Esophagus (tissue), 2 donors: Measurements from ENCODE around the gene MED25. TPM values are rescaled to one million over a fixed set of nuclear protein-coding genes. Genes with fewer than 3 reads are reported as not detected.

Experiments used
- H3K27ac ChIP-seq, 2 donors: one replicate each; pipeline ENCODE4 v1.5.1; 2013; ENCODE audit warnings: low read depth in 2 of 2, mild to moderate bottlenecking in 2 of 2, inconsistent platforms in 1 of 2, low read length in 1 of 2, moderate library complexity in 1 of 2
- H3K27me3 ChIP-seq, 2 donors: one replicate each; pipeline ENCODE4 v1.6.1; 2013; ENCODE audit warnings: low read length in 2 of 2, control low read depth in 1 of 2, mild to moderate bottlenecking in 1 of 2; ENCODE audit not compliant: insufficient read depth in 2 of 2, control insufficient read depth in 1 of 2
- H3K36me3 ChIP-seq, 2 donors: one replicate each; pipeline ENCODE4 v1.6.1; 2013; ENCODE audit warnings: low read length in 1 of 2; ENCODE audit not compliant: control insufficient read depth in 2 of 2, insufficient read depth in 2 of 2
- H3K4me1 ChIP-seq, 2 donors: one replicate each; pipeline ENCODE4 v1.6.1; 2013; ENCODE audit warnings: low read length in 1 of 2; ENCODE audit not compliant: control insufficient read depth in 2 of 2, insufficient read depth in 2 of 2
- H3K4me3 ChIP-seq, 2 donors: one replicate each; pipeline ENCODE4 v1.5.1; 2013; ENCODE audit warnings: low read length in 2 of 2, mild to moderate bottlenecking in 2 of 2, low read depth in 1 of 2, moderate library complexity in 1 of 2
- H3K9me3 ChIP-seq, 2 donors: one replicate each; pipeline ENCODE4 v1.6.1; 2013; ENCODE audit warnings: mild to moderate bottlenecking in 2 of 2, low read depth in 1 of 2, low read length in 1 of 2, moderate library complexity in 1 of 2; ENCODE audit not compliant: control insufficient read depth in 2 of 2, insufficient read depth in 1 of 2
- WGBS, 2 donors: extraction: QIAGEN DNeasy Blood & Tissue Kit; methylation state at CpG; one replicate each; pipeline ENCODE4 v1.1.7; 2013; 5-methylcytosine and 5-hydroxymethylcytosine counted together
- polyA plus RNA-seq, 2 donors: library from polyadenylated mRNA; stranded (reverse); fragments of 200-250 nt; gene quantifications; one replicate each; pipeline ENCODE4 v1.2.3, GENCODE V29; 2013
- donor health status: healthy with polysubstance abuse.
- donor health status: Bipolar disorder and iron deficiency.

Gene MED25
- polyA plus RNA-seq, 2 donors, result 27.7 to 54.9 TPM

DNA sequence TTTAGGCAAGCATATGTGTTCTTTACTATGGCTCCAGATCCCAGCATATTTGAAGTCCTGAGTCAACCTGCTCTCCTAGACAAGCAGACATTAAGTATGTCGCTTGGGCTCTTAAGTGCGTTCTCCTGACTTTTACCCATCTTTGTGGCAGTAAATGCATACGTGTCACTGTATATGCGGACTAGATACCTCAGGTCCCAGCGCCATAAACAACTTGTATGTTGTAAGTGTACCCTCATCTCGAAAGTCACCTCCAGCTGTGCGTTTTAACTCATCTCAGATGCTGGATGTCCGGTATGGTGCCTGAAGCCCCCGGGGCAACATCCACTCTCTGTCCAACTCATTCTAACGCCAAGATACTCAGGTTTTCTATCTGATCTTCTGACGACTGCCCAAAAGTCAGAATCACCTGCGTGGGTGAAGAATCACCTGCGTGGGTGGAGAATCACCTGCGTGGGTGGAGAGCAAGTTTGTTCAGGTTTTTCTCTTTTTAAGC is 34.6 kb downstream of the MED25 start:
- Histone ChIP-seq H3K9me3 (no peaks in the 10 kb centered on the region), H3K36me3 (peaks cover 0 to 20% of the 10 kb centered on the region in 2 donors), H3K27me3 (no peaks in the 10 kb centered on the region), H3K27ac (no peak overlapping the region), H3K4me1 (peaks cover 0 to 15% of the 10 kb centered on the region in 2 donors), H3K4me3 (peak overlapping the region; percentile 81 to 93)
- WGBS, 2 donors, result 52 to 57% methylated on average over 14 of the region's 14 CpGs

DNA sequence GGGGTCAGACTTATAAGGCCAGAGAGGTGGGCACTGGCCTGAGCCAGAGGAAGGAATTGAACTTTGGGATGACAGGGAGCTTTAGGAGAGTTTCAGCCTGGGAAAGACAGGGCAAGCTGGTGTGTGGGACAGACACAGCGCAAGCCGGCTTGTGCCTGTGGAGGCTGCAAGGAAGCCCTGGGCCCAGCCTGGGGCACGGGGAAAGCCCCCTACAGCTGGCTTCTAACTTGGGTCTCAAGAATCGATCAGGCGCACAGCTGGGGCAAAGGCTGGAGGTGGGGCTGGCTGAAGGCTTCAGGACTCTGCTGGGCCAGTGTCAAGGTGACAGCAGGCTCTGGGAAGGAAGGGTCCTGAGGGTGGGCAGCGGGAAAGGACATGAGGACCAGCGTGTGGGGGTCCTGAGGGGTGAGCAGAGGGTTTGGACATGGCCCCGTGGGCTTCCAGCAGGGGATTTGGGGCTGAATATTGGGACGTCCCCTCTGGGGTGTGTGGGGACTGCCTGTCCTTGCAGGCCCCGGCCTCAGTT is 35.8 kb downstream of the MED25 start:
- Histone ChIP-seq H3K27me3 (no peaks in the 10 kb centered on the region), H3K4me3 (no peak overlapping the region), H3K9me3 (no peaks in the 10 kb centered on the region), H3K27ac (no peak overlapping the region), H3K4me1 (peaks cover 0 to 15% of the 10 kb centered on the region in 2 donors), H3K36me3 (peaks cover 0 to 32% of the 10 kb centered on the region in 2 donors)
- 81 to 88% methylated on average over 10 of the region's 10 CpGs for WGBS, 2 donors

DNA sequence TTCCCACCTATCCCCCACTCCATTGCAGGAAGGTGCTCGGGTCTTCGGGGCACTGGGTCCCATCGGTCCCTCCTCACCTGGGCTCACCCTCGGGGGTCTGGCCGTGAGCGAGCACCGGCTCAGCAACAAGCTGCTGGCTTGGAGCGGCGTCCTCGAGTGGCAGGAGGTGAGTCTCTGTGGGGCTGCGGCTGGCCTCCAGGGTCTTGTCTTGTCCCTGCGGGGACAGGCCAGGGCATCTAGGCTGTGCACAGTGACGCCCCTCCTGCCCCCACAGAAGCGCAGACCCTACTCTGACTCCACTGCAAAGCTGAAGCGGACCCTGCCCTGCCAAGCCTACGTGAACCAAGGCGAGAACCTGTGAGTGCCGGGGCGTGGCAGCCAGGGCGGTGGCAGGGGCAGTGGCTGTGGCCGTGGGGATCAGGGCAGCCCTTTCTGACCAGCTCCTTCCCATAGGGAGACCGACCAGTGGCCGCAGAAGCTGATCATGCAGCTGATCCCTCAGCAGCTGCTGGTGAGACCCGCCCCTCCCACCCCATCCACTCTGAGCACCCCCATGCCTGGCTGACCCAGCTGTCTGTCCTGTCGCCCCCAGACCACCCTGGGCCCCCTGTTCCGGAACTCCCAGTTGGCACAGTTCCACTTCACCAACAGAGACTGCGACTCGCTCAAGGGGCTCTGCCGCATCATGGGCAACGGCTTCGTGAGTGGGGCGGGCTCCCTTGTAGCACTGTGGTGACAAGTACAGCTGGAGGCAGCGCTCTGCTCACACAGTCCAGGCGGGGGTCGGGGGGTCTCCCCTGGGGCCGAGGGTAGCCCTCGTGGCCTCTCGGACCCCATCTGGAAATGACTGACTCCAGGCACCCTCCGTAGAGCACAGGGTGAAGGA is 36.5 kb downstream of the MED25 start:
- H3K27me3 ChIP-seq, result no peaks in the 10 kb centered on the region
- peaks cover 0 to 15% of the 10 kb centered on the region in 2 donors for H3K4me1 ChIP-seq
- H3K36me3 ChIP-seq, result peaks cover 0 to 33% of the 10 kb centered on the region in 2 donors
- WGBS, 2 donors, result 83 to 86% methylated on average over 38 to 39 of the region's 39 CpGs
- no peaks in the 10 kb centered on the region for H3K9me3 ChIP-seq
- no peak overlapping the region for H3K27ac ChIP-seq
- H3K4me3 ChIP-seq, result no peak overlapping the region

DNA sequence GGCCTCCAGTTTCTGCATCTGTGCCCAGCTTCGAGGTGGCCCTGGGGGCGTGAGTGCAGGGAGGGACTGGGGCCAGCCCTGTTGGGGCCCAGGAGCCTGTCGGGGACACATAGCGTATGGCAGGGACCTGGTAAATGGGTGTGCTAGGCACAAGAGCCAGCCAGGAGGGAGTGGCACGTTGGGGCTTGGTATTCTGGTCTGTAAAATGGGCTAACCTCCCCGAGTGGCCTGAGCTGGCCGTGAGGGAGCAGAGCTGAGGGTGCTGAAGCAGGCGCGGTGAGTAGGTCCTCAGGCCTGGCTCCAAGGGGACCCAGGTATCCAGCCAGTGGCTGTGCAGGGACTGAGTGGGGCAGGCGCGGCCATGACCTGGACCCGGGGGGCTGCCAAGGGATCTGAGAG is 37.2 kb downstream of the MED25 start:
- Histone ChIP-seq H3K4me1 (peaks cover 0 to 15% of the 10 kb centered on the region in 2 donors), H3K9me3 (no peaks in the 10 kb centered on the region), H3K4me3 (no peak overlapping the region), H3K27me3 (no peaks in the 10 kb centered on the region), H3K27ac (no peak overlapping the region), H3K36me3 (peaks cover 2 to 39% of the 10 kb centered on the region in 2 donors)
- WGBS, 2 donors, result 76 to 83% methylated on average over 12 of the region's 12 CpGs

DNA sequence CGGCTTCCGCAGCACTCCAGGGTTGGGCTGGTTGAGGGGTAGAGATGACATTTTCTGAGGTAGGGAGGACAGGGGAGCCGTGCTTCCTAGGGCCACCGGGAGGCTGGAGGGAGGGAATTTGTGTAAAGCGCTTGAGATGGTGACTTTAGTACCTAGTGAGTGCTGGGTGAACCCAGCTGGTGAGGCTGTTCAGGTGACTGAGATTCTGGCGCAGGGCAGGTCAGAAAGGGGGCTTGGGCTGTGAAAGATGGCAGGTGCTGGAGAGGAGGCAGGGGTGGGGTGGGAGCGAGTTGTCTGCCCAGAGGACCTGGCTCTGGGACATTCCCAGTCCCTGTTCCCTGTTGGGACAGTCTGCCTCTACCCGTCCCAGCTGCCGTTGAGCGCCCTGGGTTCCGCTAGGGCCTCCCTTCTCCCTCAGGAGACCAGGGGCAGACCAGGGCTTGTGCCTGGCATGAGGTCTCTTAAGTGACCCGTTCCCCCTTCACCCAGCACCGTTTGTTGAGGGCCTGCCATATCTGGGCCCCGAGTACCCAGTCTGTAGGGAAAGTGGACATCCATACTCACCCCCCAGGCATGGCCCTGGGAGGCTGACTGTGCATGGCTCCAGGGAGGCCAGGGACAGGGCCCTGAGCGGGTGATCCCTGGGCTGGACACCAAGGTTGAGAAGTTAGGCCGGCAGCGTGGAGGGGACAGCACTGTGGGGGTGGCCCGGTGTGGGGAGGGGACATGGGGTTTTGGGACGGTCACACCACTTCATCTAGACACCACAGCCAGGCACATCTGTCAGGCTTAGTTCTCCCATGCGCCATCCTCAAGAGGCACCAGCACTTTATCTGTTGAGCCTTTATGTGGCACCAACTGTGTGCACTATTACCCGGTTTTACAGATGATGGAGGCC is 37.8 kb downstream of the MED25 start:
- 80 to 82% methylated on average over 21 of the region's 21 CpGs for WGBS, 2 donors
- H3K27ac ChIP-seq, result no peak overlapping the region
- H3K4me3 ChIP-seq, result no peak overlapping the region
- H3K9me3 ChIP-seq, result no peaks in the 10 kb centered on the region
- no peaks in the 10 kb centered on the region for H3K27me3 ChIP-seq
- peaks cover 8 to 45% of the 10 kb centered on the region in 2 donors for H3K36me3 ChIP-seq
- peaks cover 0 to 17% of the 10 kb centered on the region in 2 donors for H3K4me1 ChIP-seq

DNA sequence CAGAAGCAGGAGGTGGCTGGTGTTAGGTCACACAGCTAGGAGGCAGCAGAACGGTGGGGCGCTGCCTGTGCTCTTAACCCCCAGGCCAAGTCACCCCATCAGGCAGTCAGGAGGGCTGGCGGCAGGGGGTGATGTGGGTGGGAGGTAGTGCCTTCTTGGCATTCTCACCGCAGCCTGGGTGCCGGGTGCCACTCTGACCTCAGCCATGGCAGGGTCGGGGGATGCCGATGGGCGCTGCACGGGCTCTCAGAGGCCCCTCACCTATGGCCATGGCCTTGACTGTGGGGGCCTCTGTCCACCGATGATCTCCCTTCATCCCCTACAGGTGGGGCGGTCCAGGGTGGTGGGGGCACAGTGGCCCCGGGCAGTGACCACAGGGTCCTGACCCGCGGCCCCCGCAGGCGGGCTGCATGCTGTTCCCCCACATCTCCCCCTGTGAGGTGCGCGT is 38.5 kb downstream of the MED25 start:
- H3K9me3 ChIP-seq, result no peaks in the 10 kb centered on the region
- H3K36me3 ChIP-seq, result peaks cover 9 to 48% of the 10 kb centered on the region in 2 donors
- no peak overlapping the region for H3K27ac ChIP-seq
- H3K4me3 ChIP-seq, result no peak overlapping the region
- no peaks in the 10 kb centered on the region for H3K27me3 ChIP-seq
- WGBS, 2 donors, result 89 to 90% methylated on average over 12 to 18 of the region's 18 CpGs
- H3K4me1 ChIP-seq, result peaks cover 0 to 21% of the 10 kb centered on the region in 2 donors

DNA sequence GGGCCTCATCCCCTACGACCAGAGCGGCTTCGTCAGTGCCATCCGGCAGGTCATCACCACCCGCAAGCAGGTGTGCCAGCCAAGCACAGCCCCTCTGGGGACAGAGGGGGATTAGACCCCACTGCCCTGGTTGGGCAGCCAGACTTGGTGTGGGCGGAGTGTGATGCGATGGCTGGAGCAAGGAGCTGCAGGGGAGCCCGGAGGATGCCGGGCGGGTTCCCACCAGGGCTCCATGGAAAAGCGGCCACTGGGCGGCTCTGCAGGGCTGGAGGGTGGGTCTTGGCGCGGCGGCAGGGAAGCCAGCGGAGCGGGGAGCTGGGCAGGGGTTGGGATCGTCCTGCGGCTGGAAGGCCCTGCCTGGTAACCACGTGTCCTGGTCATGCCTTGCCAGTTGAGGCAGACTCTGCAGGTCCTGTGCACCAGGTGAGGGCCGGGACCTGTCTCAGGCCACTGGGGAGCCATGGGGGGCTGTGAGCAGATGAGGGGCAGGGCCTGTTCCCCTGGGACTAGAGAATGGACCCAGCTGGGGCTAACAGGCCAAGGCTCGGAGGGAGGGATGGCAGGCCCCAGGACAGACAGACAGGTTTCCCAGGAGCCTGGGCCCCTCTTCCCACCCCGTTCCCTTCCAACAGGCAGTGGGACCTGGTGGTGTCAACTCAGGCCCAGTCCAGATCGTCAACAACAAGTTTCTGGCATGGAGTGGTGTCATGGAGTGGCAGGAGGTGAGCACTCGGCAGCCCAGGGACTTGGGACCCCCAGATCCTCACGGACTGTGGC is 39.2 kb downstream of the MED25 start:
- H3K4me3 ChIP-seq, result no peak overlapping the region
- H3K27ac ChIP-seq, result no peak overlapping the region
- peaks cover 9 to 51% of the 10 kb centered on the region in 2 donors for H3K36me3 ChIP-seq
- H3K27me3 ChIP-seq, result no peaks in the 10 kb centered on the region
- H3K4me1 ChIP-seq, result peaks cover 0 to 17% of the 10 kb centered on the region in 2 donors
- H3K9me3 ChIP-seq, result no peaks in the 10 kb centered on the region
- 86% methylated on average over 23 to 26 of the region's 26 CpGs for WGBS, 2 donors

DNA sequence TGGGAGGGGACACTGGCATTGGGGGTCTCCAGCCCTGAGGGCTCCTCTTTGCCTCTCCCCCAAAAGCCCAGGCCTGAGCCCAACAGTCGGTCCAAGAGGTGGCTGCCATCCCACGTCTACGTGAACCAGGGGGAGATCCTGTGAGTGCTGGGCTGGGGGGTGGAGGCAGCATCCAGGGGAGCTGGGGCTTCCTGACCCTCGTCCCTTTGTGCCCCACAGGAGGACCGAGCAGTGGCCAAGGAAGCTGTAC is 39.7 kb downstream of the MED25 start:
- Histone ChIP-seq H3K27me3 (no peaks in the 10 kb centered on the region), H3K36me3 (peaks cover 9 to 55% of the 10 kb centered on the region in 2 donors), H3K4me1 (peaks cover 0 to 12% of the 10 kb centered on the region in 2 donors), H3K4me3 (no peak overlapping the region), H3K9me3 (no peaks in the 10 kb centered on the region), H3K27ac (no peak overlapping the region)
- 81 to 85% methylated on average over 5 of the region's 5 CpGs for WGBS, 2 donors
